BE2C (cell line): Measurements from ENCODE around the gene DPH6.
"Not testable (repeated sequence)": the region's sequence is repeated elsewhere in the genome, so short reads cannot be mapped to it uniquely, and the experiment has no call there.

ENCODE experiments used
- DNase-seq: peaks from one replicate; pipeline ENCODE4 v3.0.0-alpha.2; 2020
- H3K27me3 ChIP-seq: fragments of 250-450 bp; sonication (Bioruptor Pico); 2 replicates; pipeline ENCODE4 v1.5.1; 2020; ENCODE audit warnings: mild to moderate bottlenecking
- H3K36me3 ChIP-seq: fragments of 250-450 bp; sonication (Bioruptor Pico); 2 replicates; pipeline ENCODE4 v1.5.1; 2020; ENCODE audit warnings: mild to moderate bottlenecking
- H3K4me1 ChIP-seq: fragments of 250-450 bp; sonication (Bioruptor Pico); 2 replicates; pipeline ENCODE4 v1.5.1; 2020
- H3K4me3 ChIP-seq: 2 replicates; pipeline ENCODE4 v1.5.1; 2011; ENCODE audit warnings: low read depth, low read length
- H3K9me3 ChIP-seq: fragments of 250-450 bp; sonication (Bioruptor Pico); 2 replicates; pipeline ENCODE4 v1.5.1; 2020
- CTCF ChIP-seq: IDR thresholded peaks from 2 replicates; pipeline ENCODE4 v1.5.1; 2012; ENCODE audit warnings: mild to moderate bottlenecking, low read depth, low read length

DPH6 gene

GRCh38 chr15:35427091-35427490, 118.9 kb downstream of the DPH6 start:
- H3K4me1 ChIP-seq = peaks cover 33% of the 10 kb centered on the region
- DNase-seq = no peak
- H3K27me3 ChIP-seq = no peaks in the 10 kb centered on the region
- TF ChIP-seq CTCF = no peak
- no peaks in the 10 kb centered on the region for H3K9me3 ChIP-seq
- no peak overlapping the region for H3K4me3 ChIP-seq
- no peaks in the 10 kb centered on the region for H3K36me3 ChIP-seq

GRCh38 chr15:35410775-35411174, 135.2 kb downstream of the DPH6 start:
- TF ChIP-seq CTCF = no peak
- no peaks in the 10 kb centered on the region for H3K9me3 ChIP-seq
- peaks cover 9% of the 10 kb centered on the region for H3K4me1 ChIP-seq
- H3K27me3 ChIP-seq = no peaks in the 10 kb centered on the region
- no peak for DNase-seq
- H3K36me3 ChIP-seq = no peaks in the 10 kb centered on the region
- H3K4me3 ChIP-seq = no peak overlapping the region

- H3K36me3 ChIP-seq = no peaks in the 10 kb centered on the region
- H3K4me1 ChIP-seq = no peaks in the 10 kb centered on the region
- H3K27me3 ChIP-seq = no peaks in the 10 kb centered on the region
- no peak overlapping the region for H3K4me3 ChIP-seq
- no peak for TF ChIP-seq CTCF
- no peak for DNase-seq
- H3K9me3 ChIP-seq = no peaks in the 10 kb centered on the region
Observed at GRCh38 chr15:35399901-35400300, 146.1 kb downstream of the DPH6 start.

GRCh38 chr15:35397027-35397426, 148.9 kb downstream of the DPH6 start:
- no peaks in the 10 kb centered on the region for H3K4me1 ChIP-seq
- H3K27me3 ChIP-seq = no peaks in the 10 kb centered on the region
- H3K36me3 ChIP-seq = no peaks in the 10 kb centered on the region
- no peak for DNase-seq
- H3K4me3 ChIP-seq = no peak overlapping the region
- H3K9me3 ChIP-seq = no peaks in the 10 kb centered on the region
- TF ChIP-seq CTCF = no peak

GRCh38 chr15:35394416-35394815, 151.5 kb downstream of the DPH6 start:
- H3K36me3 ChIP-seq = no peaks in the 10 kb centered on the region
- no peak overlapping the region for H3K4me3 ChIP-seq
- DNase-seq = no peak
- no peaks in the 10 kb centered on the region for H3K9me3 ChIP-seq
- no peak for TF ChIP-seq CTCF
- no peaks in the 10 kb centered on the region for H3K4me1 ChIP-seq
- no peaks in the 10 kb centered on the region for H3K27me3 ChIP-seq

GRCh38 chr15:35393398-35393797, 152.6 kb downstream of the DPH6 start:
- H3K4me1 ChIP-seq = no peaks in the 10 kb centered on the region
- H3K4me3 ChIP-seq = no peak overlapping the region
- no peaks in the 10 kb centered on the region for H3K36me3 ChIP-seq
- TF ChIP-seq CTCF = no peak
- no peak for DNase-seq
- no peaks in the 10 kb centered on the region for H3K9me3 ChIP-seq
- H3K27me3 ChIP-seq = no peaks in the 10 kb centered on the region

GRCh38 chr15:35391408-35391984, 154.5 kb downstream of the DPH6 start:
- not testable (repeated sequence) for H3K9me3 ChIP-seq, H3K4me1 ChIP-seq, H3K27me3 ChIP-seq, H3K4me3 ChIP-seq, DNase-seq, H3K36me3 ChIP-seq
